HPDE6-E6E7 (cell line): ENCODE measurements around the gene NAMPT.
"Not testable (repeated sequence)": the region's sequence is repeated elsewhere in the genome, so short reads cannot be mapped to it uniquely, and the experiment has no call there.

Experiments used
- DNase-seq: peaks from one replicate; pipeline ENCODE4 v3.0.0; 2011; ENCODE audit warnings: missing footprints; ENCODE audit errors: extremely low spot score

Gene NAMPT

DNA sequence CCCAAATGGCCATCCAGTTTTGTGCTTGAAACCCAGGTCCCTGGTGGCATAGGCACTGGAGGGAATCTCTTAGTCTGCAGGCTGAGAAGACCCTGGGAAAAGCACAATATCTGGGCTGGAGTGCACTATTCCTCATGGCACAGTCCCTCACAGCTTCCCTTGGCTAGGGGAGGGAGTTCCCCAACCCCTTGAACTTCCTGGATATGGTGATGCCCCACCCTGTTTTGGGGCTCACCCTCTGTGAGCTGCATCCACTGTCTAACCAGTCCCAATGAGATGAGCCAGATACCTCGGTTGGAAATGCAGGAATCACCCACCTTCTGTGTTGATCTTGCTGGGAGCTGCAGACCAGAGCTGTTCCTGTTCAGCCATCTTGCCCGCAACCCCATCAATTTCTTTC is 19.8 kb upstream of the NAMPT start:
- DNase-seq, result no peak

DNA sequence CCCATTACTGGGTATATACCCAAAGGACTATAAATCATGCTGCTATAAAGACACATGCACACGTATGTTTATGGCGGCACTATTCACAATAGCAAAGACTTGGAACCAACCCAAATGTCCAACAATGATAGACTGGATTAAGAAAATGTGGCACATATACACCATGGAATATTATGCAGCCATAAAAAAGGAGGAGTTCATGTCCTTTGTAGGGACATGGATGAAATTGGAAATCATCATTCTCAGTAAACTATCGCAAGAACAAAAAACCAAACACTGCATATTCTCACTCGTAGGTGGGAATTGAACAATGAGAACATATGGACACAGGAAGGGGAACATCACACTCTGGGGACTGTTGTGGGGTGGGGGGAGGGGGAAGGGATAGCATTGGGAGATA is 13.8 kb upstream of the NAMPT start:
- DNase-seq, result not testable (repeated sequence)

DNA sequence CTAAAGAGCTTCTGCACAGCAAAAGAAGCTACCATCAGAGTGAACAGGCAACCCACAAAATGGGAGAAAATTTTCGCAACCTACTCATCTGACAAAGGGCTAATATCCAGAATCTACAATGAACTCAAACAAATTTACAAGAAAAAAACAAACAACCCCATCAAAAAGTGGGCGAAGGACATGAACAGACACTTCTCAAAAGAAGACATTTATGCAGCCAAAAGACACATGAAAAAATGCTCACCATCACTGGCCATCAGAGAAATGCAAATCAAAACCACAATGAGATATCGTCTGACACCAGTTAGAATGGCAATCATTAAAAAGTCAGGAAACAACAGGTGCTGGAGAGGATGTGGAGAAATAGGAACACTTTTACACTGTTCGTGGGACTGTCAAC is 13.4 kb upstream of the NAMPT start:
- not testable (repeated sequence) for DNase-seq

DNA sequence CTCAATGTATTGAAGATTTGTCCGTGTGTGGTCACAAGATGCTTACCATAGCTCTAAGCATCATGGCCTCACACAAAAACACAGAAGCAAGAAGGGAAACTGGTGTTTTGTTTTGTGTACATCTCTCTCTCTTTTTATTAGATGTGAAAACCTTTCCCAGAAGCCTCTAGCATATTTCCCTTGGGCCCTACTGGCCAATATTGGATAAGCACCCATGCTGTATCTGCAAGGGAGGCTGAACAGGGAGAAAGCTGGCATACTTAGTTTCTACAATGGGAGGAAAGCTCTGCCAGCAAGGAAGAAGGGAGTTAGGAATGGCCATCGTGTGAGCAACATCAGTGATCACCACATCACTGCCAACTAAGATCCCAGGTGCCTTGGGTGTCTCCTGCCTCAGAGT is 9.6 kb upstream of the NAMPT start:
- DNase-seq, result no peak

DNA sequence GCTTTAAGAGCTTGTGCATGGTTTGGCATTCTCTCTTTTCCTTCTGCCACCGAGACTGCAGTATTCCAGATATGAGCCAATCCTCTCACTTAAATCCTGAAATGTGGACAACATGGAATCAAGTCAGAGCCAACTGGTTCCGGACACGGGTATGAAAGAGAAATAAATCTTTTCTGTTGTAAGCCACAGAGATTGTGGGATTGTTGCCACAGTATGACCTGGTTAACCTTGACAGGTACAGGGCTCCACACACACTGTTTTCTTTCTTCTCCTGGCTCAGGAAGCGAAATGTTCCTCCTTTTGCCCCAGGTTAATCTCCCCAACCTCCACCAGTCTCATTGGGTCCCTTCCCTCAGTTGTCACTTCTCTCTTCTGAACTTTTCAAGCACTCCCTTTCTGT is 6.5 kb upstream of the NAMPT start:
- no peak for DNase-seq

DNA sequence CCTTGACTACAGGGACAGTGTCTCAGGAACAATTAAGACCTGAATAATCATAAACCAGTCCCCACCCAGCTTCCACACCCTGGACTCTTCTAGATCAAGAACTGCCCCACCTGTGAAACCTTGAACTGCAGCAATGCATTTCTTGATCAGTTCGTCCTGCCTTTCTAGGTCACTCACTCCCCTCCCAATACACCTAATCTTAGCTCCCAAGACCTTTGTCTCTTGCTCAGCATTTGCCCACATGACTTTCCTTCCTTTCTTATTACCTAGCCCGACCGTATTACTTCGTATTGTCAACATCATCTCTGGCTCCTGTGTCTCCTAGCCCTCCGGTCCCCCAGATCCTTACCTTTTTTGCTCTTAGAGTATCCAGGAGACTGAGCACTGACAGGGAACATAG is 5.5 kb upstream of the NAMPT start:
- DNase-seq, result no peak

DNA sequence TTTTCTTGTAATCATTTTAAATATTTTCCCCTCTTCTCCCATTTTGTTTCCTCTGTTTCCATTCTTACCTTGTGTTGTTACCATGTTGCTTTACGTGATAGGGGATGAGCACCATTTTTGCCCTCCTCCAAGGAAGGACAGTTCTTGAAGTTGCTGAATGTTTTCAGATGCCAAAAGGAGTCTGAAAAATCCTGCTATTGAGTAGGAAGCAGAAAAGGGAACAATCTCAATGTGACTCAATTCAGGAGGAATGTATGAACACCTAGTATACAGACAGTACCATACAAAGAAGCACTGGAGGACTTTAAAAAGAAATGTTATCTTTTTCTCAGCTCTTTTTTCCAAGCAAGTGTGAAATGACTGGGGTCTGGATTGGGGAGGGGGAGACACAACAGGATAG is 5.1 kb upstream of the NAMPT start:
- DNase-seq, result no peak

DNA sequence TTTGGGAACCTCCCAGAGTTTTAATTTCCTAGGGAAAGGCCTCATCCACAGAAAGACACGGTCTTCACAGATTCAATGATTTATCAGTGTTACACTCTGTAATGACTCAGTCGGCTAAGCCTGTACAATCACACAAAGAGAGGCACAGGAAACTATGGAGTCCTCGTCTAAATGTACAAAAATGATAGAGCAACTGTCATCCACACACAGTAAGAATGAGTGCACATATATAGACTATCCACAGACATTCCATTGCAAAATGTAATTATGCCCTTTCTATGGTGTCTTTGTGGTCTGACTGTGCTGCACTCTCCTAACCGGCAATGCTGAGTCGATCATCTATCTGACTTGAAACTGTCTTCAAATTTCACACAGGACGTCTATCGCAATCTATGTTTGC is 3.5 kb upstream of the NAMPT start:
- no peak for DNase-seq

DNA sequence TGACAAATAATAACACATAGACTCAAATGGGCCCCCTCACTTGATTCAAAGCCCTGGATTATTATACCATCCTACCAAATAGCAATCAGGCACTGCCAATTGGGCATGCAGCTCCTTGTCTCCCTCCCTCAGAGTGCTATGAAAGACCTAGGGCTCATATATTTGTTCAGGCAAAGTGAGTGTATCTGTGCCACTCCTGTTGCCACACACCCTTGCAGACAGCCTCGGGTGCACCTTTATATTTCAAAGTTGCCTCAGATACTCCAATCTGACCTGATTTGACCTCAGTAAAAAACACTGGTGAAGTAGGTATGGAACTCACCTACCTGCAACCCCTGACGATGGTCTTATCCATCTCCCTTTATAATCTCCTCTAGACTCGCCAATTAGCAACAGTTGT is 3.0 kb upstream of the NAMPT start:
- no peak for DNase-seq

DNA sequence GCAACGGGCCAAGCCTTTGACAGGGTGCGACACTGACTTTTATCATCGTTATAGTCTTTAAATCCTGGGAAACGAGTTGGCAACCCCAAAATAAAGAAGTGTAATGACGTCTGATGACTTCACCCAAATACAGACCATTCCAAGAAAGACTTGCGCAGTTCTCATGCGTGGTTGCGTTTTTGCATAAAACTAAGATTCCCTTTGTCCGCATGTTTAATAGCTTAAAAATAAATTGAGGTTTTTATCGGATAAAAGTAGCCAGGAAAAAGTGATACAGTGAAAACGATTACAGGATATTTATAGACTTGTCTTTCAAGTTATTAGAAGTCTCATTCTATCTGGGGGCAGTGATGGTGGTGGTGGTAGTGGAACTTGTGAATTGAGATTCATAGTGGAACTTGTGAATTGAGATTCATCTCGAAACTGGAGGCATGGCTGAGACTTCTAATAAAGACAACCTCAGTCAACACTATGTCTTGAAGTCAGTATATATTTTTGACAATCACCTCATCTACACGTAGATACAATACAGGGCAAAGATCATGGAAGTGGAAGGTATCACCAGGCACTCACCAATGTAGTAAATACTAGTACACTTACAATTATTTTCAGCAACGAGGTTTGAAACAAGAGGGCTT is 1.2 kb upstream of the NAMPT start:
- DNase-seq, result no peak

DNA sequence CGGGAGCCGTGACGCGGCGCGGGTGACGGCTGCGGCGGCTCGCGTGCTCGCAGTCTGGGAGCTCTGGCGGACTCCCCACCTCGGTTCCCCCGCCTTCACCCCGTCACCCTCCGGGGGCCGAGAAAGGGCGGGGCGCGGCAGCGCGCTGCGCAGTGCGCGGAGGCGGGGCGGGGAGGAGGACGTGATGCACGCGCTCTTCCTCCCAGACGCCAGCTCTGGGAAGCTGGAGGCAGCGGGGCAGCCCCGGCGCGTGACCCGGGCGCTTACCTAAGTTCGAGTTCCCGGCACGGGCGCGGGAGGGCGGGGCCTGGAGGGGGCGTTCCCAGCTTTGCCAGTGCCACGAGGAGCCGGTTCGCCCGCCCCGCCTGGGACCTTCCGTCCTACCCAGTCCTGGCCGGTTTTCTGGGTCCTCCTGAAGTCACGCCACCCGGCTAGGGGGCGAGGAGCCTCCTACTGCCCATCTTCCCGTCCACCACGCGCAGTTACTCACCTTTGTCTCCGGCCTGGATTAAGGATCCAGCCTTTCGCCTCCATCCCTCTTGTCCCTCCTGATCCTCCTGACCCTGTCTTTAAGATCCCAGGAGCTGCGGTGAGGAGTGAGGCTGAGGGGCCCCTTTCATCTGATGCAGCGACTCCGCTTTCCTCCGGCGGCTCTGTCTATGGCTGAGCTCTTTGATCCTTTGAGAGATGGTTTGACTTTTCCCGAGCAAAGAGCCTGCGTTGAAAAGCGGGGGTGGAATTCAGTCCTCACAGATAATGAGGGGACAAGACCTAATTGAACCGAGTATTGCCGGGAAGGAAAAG is 470 bp upstream of the NAMPT start:
- DNase-seq, result peak; percentile 86

DNA sequence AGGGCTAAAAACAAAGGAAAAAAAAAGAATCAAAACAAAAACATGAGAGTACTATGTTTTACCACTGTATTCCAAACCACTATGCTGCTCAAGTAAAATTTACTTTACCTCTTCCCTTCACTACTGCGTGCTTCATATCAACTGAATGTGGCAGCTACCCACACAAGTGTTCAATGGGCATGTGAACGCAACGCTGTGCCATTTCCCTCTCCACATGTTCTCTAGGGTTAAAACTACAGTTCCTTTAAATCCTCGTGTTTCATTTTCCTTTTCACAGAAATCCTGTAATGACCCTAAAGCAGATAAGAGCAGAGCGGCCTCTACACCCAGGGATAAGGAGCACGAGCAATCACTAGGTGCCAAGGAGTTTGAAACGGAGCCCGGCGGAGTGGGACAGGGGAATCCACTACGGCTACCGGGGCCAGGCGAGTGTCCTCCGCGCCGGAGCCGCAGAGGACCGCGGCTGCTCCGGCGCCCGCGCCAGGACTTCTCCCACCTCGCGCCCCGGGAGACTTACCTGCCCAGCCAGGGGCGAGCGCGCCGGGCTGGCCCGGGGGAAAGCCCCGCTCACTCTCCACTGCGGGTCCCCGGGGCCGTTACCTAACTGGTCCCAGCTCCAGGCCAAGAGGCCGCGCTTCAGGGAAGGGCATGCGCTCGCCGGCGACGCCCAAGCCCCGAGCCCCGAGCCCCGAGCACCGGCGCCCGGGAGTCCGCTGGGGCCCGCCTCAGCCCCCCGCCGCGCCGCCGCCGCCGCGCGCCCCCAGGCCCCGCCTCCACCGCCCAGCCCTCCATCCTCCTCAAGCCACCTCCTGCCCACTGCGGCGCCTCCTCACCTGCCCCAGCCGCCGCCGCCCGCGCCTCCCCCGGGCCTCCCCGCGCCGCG is 711 bp downstream of the NAMPT start:
- no peak for DNase-seq

DNA sequence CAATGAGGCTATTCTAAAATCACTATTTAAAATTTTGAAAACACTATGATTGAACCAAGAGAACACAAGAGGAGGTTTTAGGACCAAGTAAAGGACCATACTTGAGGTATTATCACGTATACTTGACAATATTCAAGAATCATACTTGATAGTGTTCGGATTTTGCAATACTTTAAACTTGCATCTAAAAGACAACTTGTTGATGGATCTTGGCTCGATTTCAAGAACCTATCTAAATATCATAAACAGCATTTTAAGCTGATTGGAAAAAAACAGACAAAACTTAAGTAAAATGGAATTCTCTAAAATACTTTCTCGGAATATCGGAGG is 1.3 kb downstream of the NAMPT start:
- no peak for DNase-seq

DNA sequence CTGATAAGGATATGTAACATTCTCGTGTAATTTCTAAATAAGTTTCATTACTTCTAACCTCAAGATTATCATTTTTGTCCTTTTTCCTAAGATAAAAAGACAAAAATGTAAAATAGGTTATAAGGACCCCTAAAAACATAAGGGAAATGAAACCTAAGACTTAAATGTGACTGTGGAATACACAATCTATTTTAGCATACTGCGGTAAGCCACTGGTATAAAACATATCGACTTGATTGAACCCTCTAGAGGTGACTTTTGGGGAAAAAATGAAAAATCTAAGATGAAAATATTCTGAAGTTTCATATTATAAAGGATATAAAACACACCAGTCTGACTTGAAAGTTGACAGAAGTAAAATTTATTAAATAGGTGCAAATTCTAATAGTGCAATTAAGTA is 1.9 kb downstream of the NAMPT start:
- no peak for DNase-seq

DNA sequence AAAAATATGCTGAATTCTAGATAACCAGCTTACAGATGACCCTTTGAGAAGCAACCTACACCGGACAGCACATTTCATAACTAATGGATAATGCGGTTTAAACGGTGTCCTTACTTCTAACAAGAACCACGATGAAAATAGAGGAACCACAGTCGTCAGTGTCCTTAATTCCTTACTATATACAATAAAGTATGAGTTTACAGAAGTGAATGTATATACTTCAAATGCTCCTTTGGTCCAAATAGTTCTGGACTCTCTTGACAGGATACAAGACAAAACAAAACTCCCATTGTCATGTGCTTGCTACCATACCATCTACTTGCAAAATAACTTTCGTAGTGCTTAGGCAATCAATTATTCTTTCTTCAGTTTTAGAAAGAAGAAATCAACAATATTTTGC is 2.4 kb downstream of the NAMPT start:
- no peak for DNase-seq

DNA sequence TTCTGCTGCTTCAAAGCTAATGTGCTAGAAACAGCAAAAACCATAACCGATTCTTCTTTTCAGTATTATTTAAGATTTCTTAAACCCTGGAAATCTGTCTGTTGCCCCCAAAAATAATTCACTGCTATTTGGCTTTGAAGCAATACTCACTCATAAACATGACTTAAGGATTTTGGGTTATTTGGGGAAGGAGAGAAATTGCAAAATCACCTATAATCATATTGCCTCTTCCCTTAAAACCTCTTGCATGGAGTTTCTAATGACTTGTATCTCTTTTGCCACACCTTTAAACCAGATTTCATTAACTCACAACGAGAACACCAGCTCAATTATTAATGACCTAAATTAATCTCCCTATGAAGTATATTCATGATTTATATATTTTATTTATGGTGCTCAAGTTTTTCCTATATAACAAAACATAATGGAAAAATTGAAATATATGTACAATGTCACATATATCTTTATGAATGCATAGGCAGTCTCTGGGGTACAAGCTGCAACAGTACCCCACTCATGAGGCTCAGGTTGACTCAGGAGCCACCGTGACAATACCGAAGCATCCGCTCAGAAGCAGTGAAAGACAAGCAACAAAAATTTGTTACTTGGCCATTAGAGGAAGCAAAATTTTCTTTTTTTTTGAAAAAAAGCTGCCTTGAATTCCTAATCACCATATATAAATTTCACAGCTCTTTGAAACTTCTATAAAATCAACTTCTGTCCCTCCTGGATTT is 3.0 kb downstream of the NAMPT start:
- no peak for DNase-seq

DNA sequence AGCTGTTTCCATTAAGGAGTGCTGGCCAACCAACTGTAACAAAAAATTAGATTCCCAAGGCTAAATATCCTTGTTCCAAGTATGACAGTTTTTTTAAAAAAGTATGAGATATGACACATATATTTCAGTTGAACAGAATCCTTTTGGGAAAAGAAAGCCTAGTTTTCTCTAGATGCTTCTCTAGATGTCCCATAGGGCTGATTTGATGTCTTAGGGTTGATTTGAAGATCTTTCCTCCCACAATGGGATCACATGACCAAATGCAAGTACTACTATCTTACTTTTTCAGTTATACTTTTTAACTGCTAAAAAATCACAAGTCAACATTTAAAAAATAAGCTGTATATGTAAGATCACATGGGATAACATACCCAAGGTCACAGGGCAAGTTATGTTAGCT is 3.7 kb downstream of the NAMPT start:
- DNase-seq, result no peak

DNA sequence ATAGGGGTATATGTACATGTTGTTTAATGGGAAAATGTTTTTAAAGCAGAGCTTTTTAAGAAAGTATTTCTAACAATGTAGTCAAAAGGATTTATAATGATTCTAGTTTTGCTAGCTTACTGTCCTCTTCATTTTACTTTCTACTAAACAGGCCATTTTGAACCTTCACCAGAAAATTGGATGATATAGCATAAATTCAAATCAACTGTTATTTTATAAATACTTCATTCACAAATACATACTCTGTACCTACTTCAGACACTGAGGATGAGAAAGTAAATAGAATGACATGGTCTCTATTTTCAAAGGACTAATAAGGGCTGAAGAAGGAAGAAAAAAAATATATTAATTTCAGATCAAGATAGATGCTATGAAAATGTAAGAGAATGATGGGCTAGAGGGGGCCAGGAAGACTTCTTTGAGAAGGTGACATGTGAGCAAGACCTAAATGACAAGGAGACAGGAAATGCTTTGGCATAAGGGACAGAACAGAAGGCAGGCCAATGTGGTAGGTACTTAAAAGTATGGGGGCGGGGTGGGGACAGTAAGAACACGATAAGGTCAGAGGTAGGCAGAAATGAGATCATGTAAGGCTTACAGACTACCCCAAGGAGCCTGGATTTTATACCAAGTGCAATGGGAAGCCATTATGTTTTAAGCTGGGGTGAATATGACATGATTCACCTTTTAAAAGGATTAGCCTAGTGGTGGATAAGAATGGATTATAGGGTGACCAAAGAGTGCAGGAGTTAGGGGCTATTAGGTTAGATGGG is 5.2 kb downstream of the NAMPT start:
- DNase-seq, result no peak

DNA sequence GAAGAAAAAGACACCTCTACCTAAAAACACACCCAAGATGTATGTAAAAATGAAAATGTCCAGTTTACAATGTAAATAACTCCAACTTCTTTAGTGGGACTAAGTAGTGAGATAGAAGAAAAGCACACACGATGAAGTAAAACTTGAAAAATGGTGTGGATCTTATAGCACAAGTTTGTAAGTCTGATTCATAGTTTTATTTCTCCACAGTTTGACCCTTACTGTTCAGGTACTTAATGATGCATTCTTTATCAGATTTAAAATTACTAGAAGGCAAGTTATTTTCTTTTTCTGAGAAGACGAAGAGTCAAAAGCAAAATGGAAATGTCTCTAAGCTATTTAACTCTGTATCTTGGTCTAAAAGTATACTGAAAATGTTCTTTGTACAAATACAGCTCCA is 6.1 kb downstream of the NAMPT start:
- DNase-seq, result no peak

DNA sequence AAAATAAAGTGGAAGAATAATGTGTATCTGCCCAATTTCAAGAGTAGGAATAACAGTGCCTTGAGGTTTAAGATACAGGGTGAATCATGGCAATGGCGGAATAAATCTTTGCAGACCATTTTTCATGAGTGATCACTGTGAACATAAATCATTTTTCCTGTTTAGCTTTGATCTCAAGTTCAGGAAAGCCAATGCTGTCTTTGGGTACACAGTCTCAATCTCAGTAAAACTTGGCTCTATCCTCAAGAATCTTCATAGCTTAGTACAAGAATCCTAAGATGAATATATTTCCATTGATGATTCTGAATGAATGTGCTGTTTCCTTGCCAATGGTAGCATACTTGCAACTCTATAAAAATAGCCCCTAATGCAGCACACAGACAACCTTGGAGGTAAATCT is 6.8 kb downstream of the NAMPT start:
- DNase-seq, result no peak

DNA sequence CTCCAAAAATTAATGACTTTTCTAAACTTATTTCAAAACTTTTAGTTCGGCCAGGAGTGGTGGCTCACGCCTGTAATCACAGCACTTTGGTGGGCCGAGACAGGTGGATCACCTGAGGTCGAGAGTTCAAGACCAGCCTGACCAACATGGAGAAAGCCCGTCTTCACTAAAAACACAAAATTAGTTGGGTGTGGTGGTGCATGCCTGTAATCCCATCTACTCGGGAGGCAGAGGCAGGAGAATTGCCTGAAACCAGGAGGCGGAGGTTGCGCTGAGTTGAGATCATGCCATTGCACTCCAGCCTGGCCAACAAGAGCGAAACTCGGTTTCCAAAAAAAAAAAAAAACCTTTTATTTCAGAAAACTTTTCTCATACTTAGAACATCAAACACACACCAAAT is 8.3 kb downstream of the NAMPT start:
- no peak for DNase-seq
